NCI-H2227 treated with DMSO at 0.1 percent for 48 hours (cell line): ENCODE data around the gene ROBO3.
A peak's percentile ranks its signal among the peaks of the same experiment; 100 is the strongest.

Experiments
- DNase-seq: peaks from one replicate; lab custom pipeline; 2025; lab: John Stamatoyannopoulos, UW

ROBO3 gene

GRCh38 chr11:124892750-124893454 is 27.7 kb downstream of the ROBO3 start:
- DNase-seq: no peak

GRCh38 chr11:124893781-124894401 is 28.7 kb downstream of the ROBO3 start:
- DNase-seq: no peak

GRCh38 chr11:124894606-124895430 is 29.6 kb downstream of the ROBO3 start:
- no peak for DNase-seq

- no peak for DNase-seq
Observed at GRCh38 chr11:124895471-124895971, 30.3 kb downstream of the ROBO3 start.

- DNase-seq: no peak
Observed at GRCh38 chr11:124896071-124896750, 31.0 kb downstream of the ROBO3 start.

- DNase-seq: no peak
Observed at GRCh38 chr11:124896821-124897391, 31.7 kb downstream of the ROBO3 start.

- DNase-seq: no peak
Observed at GRCh38 chr11:124897674-124898262, 32.5 kb downstream of the ROBO3 start, which contains the start of gene ROBO4. ROBO4 (minus strand) TSS chr11:124897865; CDS start chr11:124897795, 70 bp downstream.

- DNase-seq: no peak
Observed at GRCh38 chr11:124898263-124898680, 33.0 kb downstream of the ROBO3 start.

- DNase-seq: no peak
Observed at GRCh38 chr11:124898711-124899110, 33.5 kb downstream of the ROBO3 start.

- no peak for DNase-seq
Observed at GRCh38 chr11:124899383-124900145, 34.3 kb downstream of the ROBO3 start.

- DNase-seq: no peak
Observed at GRCh38 chr11:124900464-124900863, 35.2 kb downstream of the ROBO3 start.

GRCh38 chr11:124902616-124903015 is 37.4 kb downstream of the ROBO3 start:
- no peak for DNase-seq

GRCh38 chr11:124915541-124916369 is 50.5 kb downstream of the ROBO3 start:
- DNase-seq: no peak

- no peak for DNase-seq
Observed at GRCh38 chr11:124916370-124916710, 51.1 kb downstream of the ROBO3 start.

- DNase-seq: no peak
Observed at GRCh38 chr11:124917115-124917637, 51.9 kb downstream of the ROBO3 start.

GRCh38 chr11:124918950-124919349 is 53.7 kb downstream of the ROBO3 start, which contains the start of gene HEPN1:
HEPN1 (plus strand) TSS chr11:124919250.
- no peak for DNase-seq

GRCh38 chr11:124919898-124920297 is 54.7 kb downstream of the ROBO3 start:
- no peak for DNase-seq

- no peak for DNase-seq
Observed at GRCh38 chr11:124920356-124920755, 55.1 kb downstream of the ROBO3 start.

- peak; percentile 80 for DNase-seq
Observed at GRCh38 chr11:124920870-124921609, 55.8 kb downstream of the ROBO3 start.
